ENCODE data around the gene UBE2R2. TPM values are rescaled to one million over a fixed set of nuclear protein-coding genes. Genes with fewer than 3 reads are reported as not detected.

UBE2R2 gene
- total and polyA plus RNA-seq, 2 of the 4 experiments (the other 2 are of a cell fraction), result 12.7 to 24.8 TPM

DNA sequence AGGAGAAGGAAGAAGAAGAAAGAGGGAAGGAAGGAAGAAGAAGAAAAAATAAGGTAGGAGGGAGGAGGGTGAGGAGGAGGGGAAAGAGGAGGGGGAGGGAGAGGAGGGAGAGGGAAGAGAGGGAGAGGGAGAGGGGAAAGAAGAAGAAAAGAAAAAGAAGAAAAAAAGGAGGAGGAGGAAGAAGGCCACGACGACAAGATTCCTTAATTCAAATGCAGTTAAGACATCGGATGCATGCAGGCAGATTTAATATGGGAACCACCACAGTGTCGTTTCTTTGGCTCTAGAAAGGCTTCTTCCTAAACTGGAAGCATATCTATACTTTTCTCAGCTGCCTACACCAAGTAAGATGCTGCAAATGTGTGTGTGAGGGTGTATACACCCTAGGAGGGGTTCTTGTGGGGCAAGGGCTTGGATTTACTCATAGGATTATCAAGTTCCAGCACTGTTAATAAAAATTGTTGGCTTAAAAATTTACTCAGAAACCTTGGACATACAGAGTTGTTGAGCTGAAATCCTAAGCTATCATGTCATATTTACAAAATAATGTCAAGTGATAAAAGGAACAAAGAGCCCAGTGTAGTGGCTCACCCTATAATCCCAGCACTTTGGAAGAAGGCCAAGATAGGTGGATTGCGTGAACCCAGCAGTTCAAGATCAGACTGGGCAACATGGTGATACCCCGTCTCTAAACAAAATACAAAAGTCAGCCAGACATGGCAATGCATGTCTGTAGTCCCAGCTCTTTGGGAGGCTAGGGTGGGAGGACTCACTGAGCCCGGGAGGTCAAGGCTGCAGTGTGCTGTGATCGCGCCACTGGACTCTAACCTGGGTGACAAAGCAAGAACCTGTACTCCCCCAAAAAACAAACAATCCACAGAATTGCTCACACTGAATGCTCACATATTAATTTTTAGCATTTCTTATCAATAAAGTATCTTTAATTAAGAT, 123.2 kb downstream of the UBE2R2 start:
- peaks cover 18% of the 10 kb centered on the region; the same call in 1 of the 2 replicates for H3K9me1 ChIP-seq (ENCODE audit: insufficient read depth, low read length)
- H2AK5ac ChIP-seq (ENCODE audit: low read depth, low read length), result no peak overlapping the region
- H3K14ac ChIP-seq (replicated peaks; ENCODE audit: low read depth, low read length), result no peak overlapping the region
- H3K79me1 ChIP-seq (ENCODE audit: low read depth in 1 of 2, low read length in 2 of 2), result peaks cover 32 to 56% of the 10 kb centered on the region in 2 experiments
- WGBS, 2 experiments (ENCODE audit: extremely low coverage in 2 of 2, insufficient read length in 1 of 2), result no CpG with 5 or more reads among the region's 9 CpGs
- H3K56ac ChIP-seq (ENCODE audit: extremely low read depth, insufficient read depth, low read length), result no peak overlapping the region
- H3K27ac ChIP-seq (ENCODE audit: insufficient read depth, low read length), result no peak overlapping the region
- H3K27me3 ChIP-seq (ENCODE audit: control insufficient read depth, insufficient read depth, low read length), result no peaks in the 10 kb centered on the region
- dilution Hi-C loops (cut with HindIII; ENCODE audit: low sequenced_read_pairs, unreplicated experiment), result no loop called here
- DNase-seq, result no peak
- no TSS peak for BruUV-seq (replicated peaks)
- H4K91ac ChIP-seq (ENCODE audit: insufficient read depth, low read depth, low read length), result no peak overlapping the region
- H2BK120ac ChIP-seq (ENCODE audit: low read depth, low read length), result no peak overlapping the region
- no peak overlapping the region for H3K4me2 ChIP-seq (ENCODE audit: low read depth, low read length)
- H2BK5ac ChIP-seq (ENCODE audit: low read depth, low read length, poor library complexity, severe bottlenecking), result no peak overlapping the region
- peaks cover 13% of the 10 kb centered on the region for H3K4me1 ChIP-seq (ENCODE audit: control insufficient read depth, insufficient read depth, low read length)
- no peak overlapping the region for H2AFZ ChIP-seq (replicated peaks; ENCODE audit: low read length, poor library complexity)
- no peaks in the 10 kb centered on the region for H3K9me3 ChIP-seq (ENCODE audit: control insufficient read depth, insufficient read depth, low read length)
- no peak overlapping the region for H3K9ac ChIP-seq (ENCODE audit: low read depth, low read length)
- intact Hi-C loops (cut with micrococcal nuclease), result loop anchor here (5.0 kb wide), 1 partner anchor 132 kb away; no protein-coding TSS in a partner anchor
- H2AK9ac ChIP-seq (replicated peaks; ENCODE audit: low read depth, low read length, poor library complexity), result peak overlapping the region; percentile 42
- no peak overlapping the region for H2BK20ac ChIP-seq (ENCODE audit: low read depth, low read length)
- no peak overlapping the region for H2BK15ac ChIP-seq (ENCODE audit: low read depth, low read length)
- no peaks in the 10 kb centered on the region; the same call in 1 of the 2 replicates for H4K20me1 ChIP-seq (ENCODE audit: insufficient read depth, low read length)
- no peak overlapping the region; the same call in 1 of the 2 replicates for H3K4ac ChIP-seq (ENCODE audit: low read depth, low read length)
- peaks cover 26% of the 10 kb centered on the region for H3K36me3 ChIP-seq (ENCODE audit: control insufficient read depth, insufficient read depth, low read length)
- no peak overlapping the region for H4K8ac ChIP-seq (ENCODE audit: low read depth in 2 of 2, low read length in 2 of 2)
- no peak for TF ChIP-seq NFE2L2 (IDR thresholded peaks at IDR 0.05; ENCODE audit: low read depth, low read length)
- TF ChIP-seq MXI1 (IDR thresholded peaks at IDR 0.05; ENCODE audit: borderline replicate concordance, low read depth, low read length), result no peak
- TF ChIP-seq FOS (IDR thresholded peaks at IDR 0.05; ENCODE audit: low read depth, low read length), result no peak
- TF ChIP-seq, protein P1, sequence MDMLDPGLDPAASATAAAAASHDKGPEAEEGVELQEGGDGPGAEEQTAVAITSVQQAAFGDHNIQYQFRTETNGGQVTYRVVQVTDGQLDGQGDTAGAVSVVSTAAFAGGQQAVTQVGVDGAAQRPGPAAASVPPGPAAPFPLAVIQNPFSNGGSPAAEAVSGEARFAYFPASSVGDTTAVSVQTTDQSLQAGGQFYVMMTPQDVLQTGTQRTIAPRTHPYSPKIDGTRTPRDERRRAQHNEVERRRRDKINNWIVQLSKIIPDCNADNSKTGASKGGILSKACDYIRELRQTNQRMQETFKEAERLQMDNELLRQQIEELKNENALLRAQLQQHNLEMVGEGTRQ (IDR thresholded peaks at IDR 0.05; ENCODE audit: low read depth, low read length), result no peak
- no peak for TF ChIP-seq RAD21 (IDR thresholded peaks at IDR 0.05; ENCODE audit: low read length)
- no peak for TF ChIP-seq RFX5 (IDR thresholded peaks at IDR 0.05; ENCODE audit: low read depth, low read length)
- TF ChIP-seq BHLHE40 (IDR thresholded peaks at IDR 0.05; ENCODE audit: low read depth, low read length), result no peak
- TF ChIP-seq, protein P2, sequence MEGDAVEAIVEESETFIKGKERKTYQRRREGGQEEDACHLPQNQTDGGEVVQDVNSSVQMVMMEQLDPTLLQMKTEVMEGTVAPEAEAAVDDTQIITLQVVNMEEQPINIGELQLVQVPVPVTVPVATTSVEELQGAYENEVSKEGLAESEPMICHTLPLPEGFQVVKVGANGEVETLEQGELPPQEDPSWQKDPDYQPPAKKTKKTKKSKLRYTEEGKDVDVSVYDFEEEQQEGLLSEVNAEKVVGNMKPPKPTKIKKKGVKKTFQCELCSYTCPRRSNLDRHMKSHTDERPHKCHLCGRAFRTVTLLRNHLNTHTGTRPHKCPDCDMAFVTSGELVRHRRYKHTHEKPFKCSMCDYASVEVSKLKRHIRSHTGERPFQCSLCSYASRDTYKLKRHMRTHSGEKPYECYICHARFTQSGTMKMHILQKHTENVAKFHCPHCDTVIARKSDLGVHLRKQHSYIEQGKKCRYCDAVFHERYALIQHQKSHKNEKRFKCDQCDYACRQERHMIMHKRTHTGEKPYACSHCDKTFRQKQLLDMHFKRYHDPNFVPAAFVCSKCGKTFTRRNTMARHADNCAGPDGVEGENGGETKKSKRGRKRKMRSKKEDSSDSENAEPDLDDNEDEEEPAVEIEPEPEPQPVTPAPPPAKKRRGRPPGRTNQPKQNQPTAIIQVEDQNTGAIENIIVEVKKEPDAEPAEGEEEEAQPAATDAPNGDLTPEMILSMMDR (conservative IDR thresholded peaks at IDR 0.05; ENCODE audit: low read depth, low read length), result no peak
- no peak for TF ChIP-seq CHD1 (IDR thresholded peaks at IDR 0.05; ENCODE audit: low read depth, low read length)
- no peak for TF ChIP-seq CEBPB (IDR thresholded peaks at IDR 0.05; ENCODE audit: low read depth, low read length)
- TF ChIP-seq, protein P3, sequence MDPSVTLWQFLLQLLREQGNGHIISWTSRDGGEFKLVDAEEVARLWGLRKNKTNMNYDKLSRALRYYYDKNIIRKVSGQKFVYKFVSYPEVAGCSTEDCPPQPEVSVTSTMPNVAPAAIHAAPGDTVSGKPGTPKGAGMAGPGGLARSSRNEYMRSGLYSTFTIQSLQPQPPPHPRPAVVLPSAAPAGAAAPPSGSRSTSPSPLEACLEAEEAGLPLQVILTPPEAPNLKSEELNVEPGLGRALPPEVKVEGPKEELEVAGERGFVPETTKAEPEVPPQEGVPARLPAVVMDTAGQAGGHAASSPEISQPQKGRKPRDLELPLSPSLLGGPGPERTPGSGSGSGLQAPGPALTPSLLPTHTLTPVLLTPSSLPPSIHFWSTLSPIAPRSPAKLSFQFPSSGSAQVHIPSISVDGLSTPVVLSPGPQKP (IDR thresholded peaks at IDR 0.05; ENCODE audit: borderline replicate concordance, low read depth, low read length), result no peak
- ChIA-PET CTCF (interaction anchor here (0.6 kb wide), 1 partner anchor 136 kb away, joined by 3 read pairs; no protein-coding TSS in a partner anchor), POLR2A (ENCODE audit: unreplicated experiment) (interaction anchor here (0.6 kb wide), 1 partner anchor 125 kb away, joined by 3 read pairs; no protein-coding TSS in a partner anchor)
- H3K18ac ChIP-seq (ENCODE audit: low read depth, low read length), result no peak overlapping the region
- H3K4me3 ChIP-seq (ENCODE audit: insufficient read depth, low read depth, low read length), result no peak overlapping the region
- ATAC-seq (ENCODE audit: low read depth), result no peak
- in situ Hi-C loops (cut with MboI; ENCODE audit: low sequenced_read_pairs), result no loop called here
- H4K5ac ChIP-seq (ENCODE audit: low read depth, low read length), result no peak overlapping the region
- peak overlapping the region; percentile 3; the same call in 1 of the 2 replicates for H3K23ac ChIP-seq (ENCODE audit: low read depth, low read length)
